Activated CD4-positive, alpha-beta T cell treated with anti-CD3 and anti-CD28 coated beads for 24 hours (primary cell): ENCODE measurements around the gene KDM8.

Experiments
- DNase-seq, 2 donors: peaks; one replicate each; pipeline ENCODE4 v3.0.0-alpha.2; 2020; ENCODE audit warnings: low read depth in 2 of 2

The KDM8 gene

GRCh38 chr16:27215660-27216059 lies 12.3 kb downstream of the KDM8 start:
- no peak for DNase-seq

DNA sequence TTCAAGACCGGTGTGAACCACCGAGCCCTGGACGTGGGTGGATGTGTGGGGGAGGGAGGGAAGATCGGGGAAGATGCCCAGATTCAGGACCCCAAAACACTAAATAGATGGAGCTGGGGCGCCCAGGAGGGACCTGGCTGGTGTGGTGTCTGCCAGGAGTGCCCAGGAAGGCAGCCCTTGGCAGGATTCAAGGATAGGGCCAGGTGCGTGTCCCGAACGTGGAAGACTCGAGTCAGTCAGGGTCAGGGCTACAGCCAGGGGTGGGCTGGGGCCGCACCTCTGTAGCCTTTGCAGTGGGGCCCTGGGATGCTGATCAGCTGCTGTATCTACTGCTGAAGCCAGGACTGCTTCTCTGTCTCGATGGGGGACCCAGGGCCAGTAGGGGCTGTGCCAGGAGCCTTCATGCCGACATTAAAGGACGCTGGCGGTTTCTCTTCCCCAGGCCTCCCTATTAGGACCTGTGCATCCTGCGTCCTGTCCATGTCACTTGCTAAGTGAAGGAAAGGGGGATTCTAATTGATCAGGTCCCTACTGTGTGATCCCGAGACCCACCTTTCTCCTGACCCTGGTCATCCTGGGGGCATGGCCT lies 13.1 kb downstream of the KDM8 start:
- DNase-seq, result no peak

DNA sequence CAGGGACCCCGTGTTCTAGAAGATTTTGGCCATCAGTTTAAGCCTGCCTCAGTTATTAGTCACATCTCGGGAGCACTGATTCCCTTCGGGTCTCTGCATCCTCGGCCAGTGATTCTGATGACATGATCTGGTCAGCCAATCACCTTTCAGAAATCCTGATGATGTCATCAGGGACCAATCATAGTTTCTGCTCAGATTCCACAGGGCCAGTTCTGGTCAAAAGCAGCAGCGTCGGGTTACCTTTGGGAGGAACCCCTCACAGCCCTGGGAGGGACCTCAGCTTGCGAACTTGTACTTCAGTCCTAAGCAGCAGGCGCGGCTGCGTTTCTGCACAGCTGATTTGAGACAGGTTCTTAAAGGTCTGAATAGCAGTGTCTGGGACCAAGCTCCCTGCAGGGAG lies 13.9 kb downstream of the KDM8 start:
- no peak for DNase-seq

- no peak for DNase-seq
These were observed 15.4 kb downstream of the KDM8 start for GRCh38 chr16:27218756-27219155.

GRCh38 chr16:27219161-27219560 lies 15.8 kb downstream of the KDM8 start:
- no peak for DNase-seq

DNA sequence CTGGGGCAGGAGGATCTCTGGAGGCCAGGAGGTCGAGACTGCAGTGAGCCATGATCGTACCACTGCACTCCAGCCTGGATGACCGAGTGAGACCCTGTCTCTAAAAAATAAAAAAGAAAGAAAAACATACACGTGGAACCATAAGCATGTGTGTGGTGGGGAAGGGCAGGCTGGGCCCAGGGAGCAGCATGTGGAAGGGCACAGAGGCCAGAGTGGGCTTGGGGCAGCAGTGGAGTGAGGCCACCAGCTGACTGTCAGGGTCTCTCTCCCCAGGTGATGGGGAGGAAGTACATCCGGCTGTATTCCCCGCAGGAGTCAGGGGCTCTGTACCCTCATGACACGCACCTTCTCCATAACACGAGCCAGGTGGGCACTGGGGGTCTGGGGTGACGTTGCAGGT lies 16.8 kb downstream of the KDM8 start:
- no peak for DNase-seq

- no peak for DNase-seq
These were observed 17.2 kb downstream of the KDM8 start for GRCh38 chr16:27220527-27220926.

DNA sequence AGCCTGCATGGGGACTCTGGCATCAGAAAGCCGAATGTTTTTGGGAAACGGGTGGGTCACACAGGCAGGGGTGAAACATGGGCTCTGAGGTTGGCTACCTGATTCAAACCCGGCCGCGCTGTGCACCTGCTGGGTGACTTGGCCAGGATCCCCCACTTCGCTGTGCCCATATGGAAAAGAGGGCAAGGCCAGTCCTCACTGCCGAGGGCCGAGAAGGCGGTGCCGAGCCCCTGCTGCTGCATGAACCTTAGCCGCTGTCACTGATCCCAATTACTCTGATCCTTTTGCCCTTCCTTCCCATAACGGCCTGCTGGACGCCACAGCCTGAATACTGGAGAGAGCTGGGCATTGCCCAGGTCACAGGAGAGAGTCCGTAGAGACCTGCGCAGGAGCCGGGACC lies 17.7 kb downstream of the KDM8 start:
- no peak for DNase-seq

DNA sequence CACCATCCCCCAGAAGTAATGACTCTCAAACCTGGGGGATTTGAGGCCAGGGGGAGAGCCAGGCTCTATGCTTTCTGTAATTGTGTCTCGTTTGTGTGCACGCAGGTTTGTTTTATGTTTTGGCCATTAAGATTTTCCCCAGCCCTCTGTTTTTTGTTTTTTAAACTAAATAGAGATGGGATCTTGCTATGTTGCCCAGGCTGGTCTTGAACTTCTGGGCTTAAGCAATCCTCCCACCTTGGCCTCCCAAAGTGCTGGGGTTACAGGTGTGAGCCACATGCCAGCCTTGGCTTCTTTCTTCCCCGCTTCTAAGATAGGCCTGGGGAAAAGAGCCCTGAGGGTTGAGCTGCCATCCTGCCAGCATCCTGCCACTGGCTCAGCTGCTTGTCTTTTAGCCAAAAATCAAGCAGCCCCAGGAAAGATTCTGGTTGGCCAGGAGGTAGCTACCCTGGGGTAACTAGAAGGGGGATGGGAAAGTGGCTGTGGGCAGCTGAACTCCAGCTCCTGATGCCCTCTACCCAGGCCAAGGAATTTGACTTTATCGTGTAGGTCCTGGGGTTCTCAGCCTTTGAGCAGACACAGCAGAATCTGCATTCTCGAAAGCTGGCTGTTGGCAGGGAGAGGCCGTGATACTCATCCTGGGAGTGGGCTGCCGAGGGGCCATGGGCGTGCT lies 18.4 kb downstream of the KDM8 start:
- no peak for DNase-seq

DNA sequence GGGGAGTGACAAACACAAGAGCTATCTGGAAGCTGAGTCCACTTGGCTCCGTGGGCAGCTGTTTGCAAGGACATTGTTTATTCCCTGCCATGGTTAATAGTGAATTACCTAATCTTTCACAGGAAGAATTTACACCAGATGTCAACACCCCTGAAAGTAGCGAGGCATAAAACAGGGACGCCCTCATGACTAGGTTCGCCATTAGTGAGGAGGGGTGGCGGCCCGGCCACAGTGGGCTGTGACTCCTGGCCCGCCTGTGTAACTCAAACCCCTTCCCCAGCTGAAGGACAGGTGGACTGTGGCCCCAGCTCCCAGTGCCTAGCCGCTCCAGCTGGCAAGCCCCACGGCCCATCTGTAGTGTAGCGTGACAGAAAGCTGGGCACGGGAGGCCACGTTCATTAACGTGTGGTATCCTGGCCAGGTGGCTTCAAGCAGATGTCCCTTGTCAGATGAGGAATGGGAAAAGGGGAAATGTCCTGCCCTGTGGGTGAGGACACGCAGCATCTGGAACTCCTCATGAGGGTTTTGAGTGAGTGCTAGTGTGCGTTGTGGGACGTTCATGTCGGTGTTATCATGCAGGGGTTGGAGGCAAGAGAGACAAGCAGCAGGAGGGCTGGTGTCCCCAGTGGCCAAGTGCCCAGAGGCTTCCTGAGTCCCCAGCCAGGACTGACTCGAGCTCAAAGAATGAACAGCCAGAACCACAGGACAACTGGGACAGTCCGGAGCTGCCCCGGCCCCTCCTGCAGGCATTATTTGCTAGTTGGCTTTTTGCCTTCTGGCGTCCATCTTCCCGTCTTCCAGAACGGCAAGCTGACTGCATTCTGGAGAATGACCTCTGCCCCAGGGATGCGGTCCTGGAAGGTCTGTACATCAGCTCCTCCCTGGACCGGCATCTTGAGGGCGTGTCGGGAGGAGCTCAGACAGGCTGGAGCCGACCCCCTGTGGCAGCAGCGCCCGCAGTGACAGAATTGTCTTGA lies 19.2 kb downstream of the KDM8 start:
- DNase-seq, result no peak

DNA sequence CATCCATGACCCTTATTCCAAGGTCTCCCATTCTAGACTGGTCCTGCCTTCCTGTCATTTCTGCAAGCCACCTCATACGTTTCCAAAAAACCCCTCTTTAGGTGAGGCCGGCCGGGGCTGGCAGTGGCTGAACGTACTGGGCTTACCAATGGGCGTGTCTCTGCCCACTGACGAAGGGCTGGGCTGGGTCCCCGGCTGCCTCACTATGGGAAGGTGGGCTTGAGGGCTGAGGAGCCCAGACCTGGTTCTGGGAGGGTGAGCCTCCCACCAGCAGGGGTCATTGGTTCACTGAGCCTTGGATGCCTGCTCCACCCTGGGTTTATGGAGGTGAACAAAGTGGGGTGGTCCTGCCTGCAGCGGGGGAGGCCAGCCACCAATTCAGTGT lies 19.9 kb downstream of the KDM8 start:
- DNase-seq, result no peak

GRCh38 chr16:27223701-27224100 lies 20.4 kb downstream of the KDM8 start:
- no peak for DNase-seq

DNA sequence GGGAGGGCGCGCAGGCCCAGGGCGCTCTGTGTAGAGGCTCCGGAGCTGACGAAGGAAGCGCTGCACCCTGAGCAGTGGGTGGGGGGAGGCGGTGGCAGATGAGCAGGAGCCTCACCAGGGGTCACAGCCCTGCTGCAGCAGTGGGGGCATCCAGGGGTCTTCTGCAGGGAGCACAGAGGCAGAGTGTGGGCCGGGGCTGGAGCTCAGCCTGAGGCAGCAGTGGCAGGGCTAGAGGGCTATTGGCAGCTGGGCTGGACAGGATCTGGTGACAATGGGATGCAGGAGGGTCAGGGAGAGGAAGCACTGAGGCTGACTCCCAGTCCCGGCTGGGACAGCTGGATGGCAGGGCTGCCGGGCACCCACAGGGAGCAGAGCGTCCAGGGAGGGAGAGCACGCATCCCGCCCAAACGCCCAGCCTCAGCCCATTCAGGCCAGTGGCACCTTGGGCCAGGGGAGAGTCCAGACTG lies 21.0 kb downstream of the KDM8 start:
- DNase-seq, result no peak

DNA sequence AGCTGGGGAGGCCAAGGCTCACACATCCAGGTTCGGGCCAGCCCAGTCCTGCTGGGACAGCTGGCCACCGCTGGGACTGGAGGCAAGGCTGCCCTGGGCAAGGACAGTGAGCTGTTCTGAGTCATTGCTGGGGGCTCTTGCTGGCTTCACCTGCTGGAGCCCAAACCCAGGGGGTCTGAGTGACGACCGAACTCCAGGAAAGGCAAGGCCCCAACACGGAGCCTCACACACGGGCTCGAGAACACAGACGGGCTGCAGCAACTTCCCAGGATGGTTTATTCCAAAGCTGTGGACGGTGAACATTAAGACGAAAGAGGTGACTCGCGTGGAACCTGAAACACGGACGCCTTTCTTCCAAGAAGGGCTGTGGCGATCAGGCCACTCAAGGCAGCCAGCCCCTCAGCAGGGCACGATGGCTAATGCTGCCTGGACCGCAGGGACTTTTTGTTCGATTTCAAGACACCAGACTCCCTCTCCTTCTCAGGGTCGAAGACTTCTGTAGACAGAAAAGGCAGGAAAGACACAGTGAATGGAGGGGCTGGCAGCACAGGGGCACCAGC lies 21.5 kb downstream of the KDM8 start:
- no peak for DNase-seq

GRCh38 chr16:27225536-27226360 lies 22.4 kb downstream of the KDM8 start:
- DNase-seq, result no peak

DNA sequence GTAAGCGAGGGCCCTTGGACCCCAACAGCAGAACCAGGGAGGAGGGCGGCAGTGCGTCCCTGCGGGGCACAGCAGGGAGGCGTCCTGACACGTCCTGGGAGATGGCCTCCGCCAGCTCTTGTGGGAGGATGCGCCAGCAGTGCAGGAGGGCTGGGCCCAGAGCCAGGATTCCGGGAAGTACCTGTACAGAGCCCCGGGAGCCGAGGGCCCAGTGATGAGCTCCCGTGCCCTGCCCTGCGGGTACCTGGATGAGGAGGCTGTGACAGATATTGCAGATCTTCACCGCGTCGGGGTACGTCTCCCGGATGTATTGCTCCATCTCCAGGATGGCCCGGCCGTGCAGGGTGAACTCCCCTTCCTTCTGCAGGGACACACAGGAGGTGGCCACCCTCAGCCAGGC lies 23.1 kb downstream of the KDM8 start:
- no peak for DNase-seq

DNA sequence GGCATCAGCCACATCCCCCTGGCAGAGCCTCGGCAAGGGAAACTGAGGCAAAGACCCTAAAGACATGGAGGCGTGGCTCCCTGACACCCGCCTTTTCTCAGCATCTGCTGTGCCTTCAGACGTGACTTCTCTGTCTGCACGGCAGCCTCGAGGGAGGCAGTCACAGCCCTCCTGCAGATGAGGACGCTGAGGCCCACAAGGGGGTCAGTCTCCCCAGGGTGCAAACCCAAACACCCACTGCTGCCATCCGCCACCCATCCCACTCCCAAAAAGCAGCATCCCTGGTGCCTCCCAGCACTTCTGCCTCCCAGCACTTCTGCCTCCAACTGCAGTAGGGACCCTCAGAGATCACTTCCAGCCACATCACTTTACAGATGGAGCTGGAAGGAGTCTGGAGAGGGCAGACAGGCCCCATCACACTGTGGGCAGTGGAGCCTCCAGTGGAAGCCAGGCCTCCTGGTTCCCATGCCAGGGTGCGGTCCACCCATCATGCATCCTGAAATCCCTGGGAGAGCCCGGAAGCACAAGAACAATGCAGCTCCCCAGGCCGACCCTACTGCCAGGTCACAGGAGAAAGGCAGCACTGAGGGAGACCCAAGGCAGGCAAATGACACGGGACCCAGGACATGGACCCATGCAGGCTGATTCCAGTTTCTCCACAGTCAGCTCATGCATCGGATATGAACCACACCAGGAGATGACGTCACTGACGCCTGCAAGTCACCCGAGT lies 23.8 kb downstream of the KDM8 start:
- DNase-seq, result no peak

- DNase-seq, result no peak
These were observed 24.7 kb downstream of the KDM8 start for GRCh38 chr16:27228045-27228444.

- no peak for DNase-seq
These were observed 25.5 kb downstream of the KDM8 start for GRCh38 chr16:27228621-27229501.
